Fibroblast of lung (primary cell): ENCODE results near the gene FAP.

Experiments used
- CTCF ChIP-seq, 2 donors: IDR thresholded peaks in 1 of 2; conservative IDR thresholded peaks in 1 of 2; 1 replicate in 1 of 2; 2 replicates in 1 of 2; pipeline ENCODE4 v1.5.1; 2011 to 2012; ENCODE audit warnings: low read length in 2 of 2, control low read depth in 1 of 2, inconsistent platforms in 1 of 2, low read depth in 1 of 2, mild to moderate bottlenecking in 1 of 2
- EZH2 ChIP-seq: IDR thresholded peaks from 2 replicates; pipeline ENCODE4 v1.5.1; 2012; ENCODE audit warnings: low read length, control low read depth, mild to moderate bottlenecking; ENCODE audit errors: missing control alignments

- TF ChIP-seq EZH2, result no peak
- TF ChIP-seq CTCF (conservative IDR thresholded peaks at IDR 0.05 in 1 of 2, IDR thresholded peaks at IDR 0.05 in 1 of 2; ENCODE audit: low read depth in 1 of 2, low read length in 2 of 2), result no peak
Measured at GRCh38 chr2:162243294-162243693, at the start of gene FAP.
